Measurements from ENCODE around the gene NFATC3.
A peak's percentile ranks its signal among the peaks of the same experiment; 100 is the strongest.

NFATC3 gene

GRCh38 chr16:68233085-68233834, 148.1 kb downstream of the NFATC3 start:
- no peak for DNase-seq

- DNase-seq = no peak
Observed at GRCh38 chr16:68233835-68234187, 148.6 kb downstream of the NFATC3 start.

- no peak for DNase-seq
Observed at GRCh38 chr16:68234188-68235107, 149.3 kb downstream of the NFATC3 start.

- DNase-seq = peak; percentile 53
Observed at GRCh38 chr16:68235108-68235886, 150.1 kb downstream of the NFATC3 start.

- DNase-seq = no peak
Observed at GRCh38 chr16:68235887-68236136, 150.6 kb downstream of the NFATC3 start, which contains the start of gene ESRP2. TSS of gene ESRP2 (minus strand) at chr16:68236127. CDS start at chr16:68236045, 82 bp downstream.

GRCh38 chr16:68236137-68236825, 151.1 kb downstream of the NFATC3 start:
- DNase-seq = peak; percentile 35

GRCh38 chr16:68236826-68237242, 151.7 kb downstream of the NFATC3 start:
- no peak for DNase-seq

- peak; percentile 98 for DNase-seq
Observed at GRCh38 chr16:68237243-68238028, 152.3 kb downstream of the NFATC3 start.

GRCh38 chr16:68238029-68238345, 152.8 kb downstream of the NFATC3 start:
- no peak for DNase-seq

GRCh38 chr16:68242085-68242484, 156.9 kb downstream of the NFATC3 start:
- DNase-seq = no peak

- DNase-seq = no peak
Observed at GRCh38 chr16:68242926-68243858, 158.0 kb downstream of the NFATC3 start.

- no peak for DNase-seq
Observed at GRCh38 chr16:68244481-68244902, 159.3 kb downstream of the NFATC3 start.

GRCh38 chr16:68244903-68245853, 160.0 kb downstream of the NFATC3 start, which contains the start of gene PLA2G15:
TSS of gene PLA2G15 (plus strand) at chr16:68245373. CDS start at chr16:68245427, 54 bp downstream.
- peak; percentile 95 for DNase-seq

- no peak for DNase-seq
Observed at GRCh38 chr16:68246121-68246520, 161.0 kb downstream of the NFATC3 start.

GRCh38 chr16:68246666-68247065, 161.5 kb downstream of the NFATC3 start:
- DNase-seq = no peak

- DNase-seq = no peak
Observed at GRCh38 chr16:68247400-68247799, 162.2 kb downstream of the NFATC3 start.

GRCh38 chr16:68247932-68248331, 162.8 kb downstream of the NFATC3 start:
- DNase-seq = no peak

- DNase-seq = no peak
Observed at GRCh38 chr16:68249371-68249770, 164.2 kb downstream of the NFATC3 start.

- no peak for DNase-seq
Observed at GRCh38 chr16:68250951-68251350, 165.8 kb downstream of the NFATC3 start.

GRCh38 chr16:68251832-68252231, 166.7 kb downstream of the NFATC3 start:
- no peak for DNase-seq

Measured in retina (tissue), 1 donor.